Measurements from ENCODE around the gene MYO1G.
A peak's percentile ranks its signal among the peaks of the same experiment; 100 is the strongest.
"Not testable (repeated sequence)": the region's sequence is repeated elsewhere in the genome, so short reads cannot be mapped to it uniquely, and the experiment has no call there.

MYO1G gene

DNA sequence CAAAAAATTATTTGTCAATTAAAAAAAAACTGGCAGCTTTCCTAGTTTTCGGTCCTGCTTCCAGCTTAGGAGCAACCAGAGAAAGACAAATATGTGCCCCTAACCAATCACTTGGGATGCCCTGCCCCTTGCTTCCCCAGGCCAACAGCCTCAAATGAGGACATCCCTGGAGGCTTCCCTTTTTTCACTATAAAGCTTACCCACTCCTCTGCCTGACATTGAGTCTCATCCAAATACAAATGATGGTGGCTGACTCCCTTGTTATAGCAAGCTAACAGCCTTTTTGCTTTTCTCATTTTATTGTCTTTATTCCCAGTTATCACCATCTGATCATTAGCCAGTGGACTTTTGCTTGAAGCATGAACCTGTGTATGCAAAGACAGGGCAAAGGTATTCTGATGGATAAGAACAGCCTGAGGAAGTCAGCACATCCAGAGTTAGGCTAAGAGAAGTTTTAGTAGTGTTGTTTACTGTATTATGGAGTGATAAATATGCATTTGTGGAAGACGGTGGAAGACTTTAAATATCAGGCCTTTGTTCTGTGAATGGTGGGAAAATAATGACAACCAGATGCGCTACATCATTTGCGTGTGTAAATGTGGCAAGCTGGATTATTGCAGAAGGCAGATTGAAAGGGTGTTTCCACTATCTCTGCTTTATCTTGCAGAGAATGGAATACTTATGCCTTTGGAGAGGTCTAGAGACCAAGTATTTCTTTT, 19.5 kb upstream of the MYO1G start:
- DNase-seq: no peak

DNA sequence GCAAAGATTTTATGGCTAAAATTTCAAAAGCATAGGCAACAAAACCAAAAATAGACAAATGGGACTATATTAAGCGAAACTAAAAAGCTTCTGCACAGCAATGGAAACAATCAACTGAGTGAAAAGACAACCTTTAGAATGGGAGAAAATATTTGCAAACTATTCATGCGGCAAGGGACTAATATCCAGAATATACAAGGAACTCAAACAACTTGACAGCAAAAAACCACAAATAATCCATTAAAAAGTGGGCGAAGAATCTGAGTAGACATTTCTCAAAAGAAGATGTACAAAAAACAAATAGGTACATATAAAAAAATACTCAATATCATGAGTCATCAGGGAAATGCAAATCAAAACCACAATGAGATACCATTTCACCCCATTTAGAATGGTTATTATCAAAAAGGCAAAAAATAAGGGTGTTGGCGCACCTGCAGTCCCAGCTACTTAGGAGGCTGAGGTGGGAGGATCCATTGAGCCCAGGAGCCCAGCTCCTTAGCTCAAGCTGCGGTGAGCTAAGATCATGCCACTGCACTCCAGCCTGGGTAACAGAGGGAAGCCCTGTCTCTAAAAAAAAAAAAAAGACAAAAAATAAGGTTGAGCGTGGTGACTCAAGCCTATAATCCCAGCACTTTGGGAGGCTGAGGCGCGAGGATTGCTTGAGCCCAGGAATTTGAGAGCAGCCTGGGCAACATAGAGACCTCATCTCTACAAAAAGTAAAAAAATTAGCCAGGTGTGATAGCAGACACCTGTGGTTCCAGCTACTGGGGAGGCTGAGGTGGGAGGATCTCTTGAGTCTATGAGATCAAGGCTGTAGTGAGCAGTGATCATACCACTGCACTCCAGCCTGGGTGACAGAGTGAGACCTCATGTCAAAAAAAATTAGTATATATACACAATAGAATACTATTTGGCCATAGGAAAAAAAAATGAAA, 17.0 kb upstream of the MYO1G start:
- DNase-seq: no peak

DNA sequence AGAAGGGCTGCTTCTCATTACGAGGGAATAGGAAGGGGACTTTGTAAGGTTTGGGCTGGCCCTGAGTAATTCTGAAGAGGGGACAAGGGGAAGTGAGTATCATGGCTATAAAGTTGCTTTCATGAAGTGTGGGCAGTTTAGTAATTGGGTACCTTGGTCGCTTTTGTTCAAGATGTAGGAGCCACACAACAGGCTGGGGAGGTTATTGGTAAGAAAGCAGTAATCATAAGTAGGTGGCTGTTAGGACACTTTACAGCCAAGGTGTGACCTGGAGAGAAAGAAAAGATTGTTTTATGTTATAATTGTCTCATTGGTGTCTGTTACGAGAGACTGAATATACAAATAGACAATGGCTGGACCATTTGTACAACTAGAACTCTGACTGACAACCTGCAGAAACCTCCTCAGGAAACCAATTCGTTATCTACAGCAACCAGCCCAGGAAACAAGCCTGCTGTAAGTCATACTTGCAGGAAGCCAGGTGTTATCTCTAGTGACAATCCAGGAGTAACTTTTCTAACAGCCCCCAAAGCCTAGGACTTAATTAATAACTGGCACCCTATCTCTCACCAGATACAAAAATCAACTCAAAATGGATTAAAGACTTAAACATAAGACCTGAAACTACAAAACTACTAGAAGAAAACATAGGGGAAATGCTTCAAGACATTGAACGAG, 16.2 kb upstream of the MYO1G start:
- no peak for DNase-seq

DNA sequence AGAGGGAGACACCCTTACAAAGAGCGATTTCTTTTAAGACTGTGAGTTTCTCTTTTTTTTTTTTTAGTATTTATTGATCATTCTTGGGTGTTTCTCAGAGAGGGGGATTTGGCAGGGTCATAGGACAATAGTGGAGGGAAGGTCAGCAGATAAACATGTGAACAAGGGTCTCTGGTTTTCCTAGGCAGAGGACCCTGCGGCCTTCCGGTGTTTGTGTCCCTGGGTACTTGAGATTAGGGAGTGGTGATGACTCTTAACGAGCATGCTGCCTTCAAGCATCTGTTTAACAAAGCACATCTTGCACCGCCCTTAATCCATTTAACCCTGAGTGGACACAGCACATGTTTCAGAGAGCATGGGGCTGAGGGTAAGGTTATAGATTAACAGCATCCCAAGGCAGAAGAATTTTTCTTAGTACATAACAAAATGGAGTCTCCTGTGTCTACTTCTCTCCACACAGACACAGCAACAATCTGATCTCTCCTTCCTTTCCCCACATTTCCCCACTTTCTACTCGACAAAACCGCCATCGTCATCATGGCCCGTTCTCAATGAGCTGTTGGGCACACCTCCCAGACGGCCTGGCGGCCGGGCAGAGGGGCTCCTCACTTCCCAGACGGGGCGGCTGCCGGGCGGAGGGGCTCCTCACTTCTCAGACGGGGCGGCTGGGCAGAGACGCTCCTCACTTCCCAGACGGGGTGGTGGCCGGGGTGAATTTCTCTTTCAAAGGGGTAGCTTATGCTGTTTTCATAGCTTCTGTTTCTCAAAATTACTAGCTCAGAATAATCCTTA, 13.4 kb upstream of the MYO1G start:
- DNase-seq: not testable (repeated sequence)

DNA sequence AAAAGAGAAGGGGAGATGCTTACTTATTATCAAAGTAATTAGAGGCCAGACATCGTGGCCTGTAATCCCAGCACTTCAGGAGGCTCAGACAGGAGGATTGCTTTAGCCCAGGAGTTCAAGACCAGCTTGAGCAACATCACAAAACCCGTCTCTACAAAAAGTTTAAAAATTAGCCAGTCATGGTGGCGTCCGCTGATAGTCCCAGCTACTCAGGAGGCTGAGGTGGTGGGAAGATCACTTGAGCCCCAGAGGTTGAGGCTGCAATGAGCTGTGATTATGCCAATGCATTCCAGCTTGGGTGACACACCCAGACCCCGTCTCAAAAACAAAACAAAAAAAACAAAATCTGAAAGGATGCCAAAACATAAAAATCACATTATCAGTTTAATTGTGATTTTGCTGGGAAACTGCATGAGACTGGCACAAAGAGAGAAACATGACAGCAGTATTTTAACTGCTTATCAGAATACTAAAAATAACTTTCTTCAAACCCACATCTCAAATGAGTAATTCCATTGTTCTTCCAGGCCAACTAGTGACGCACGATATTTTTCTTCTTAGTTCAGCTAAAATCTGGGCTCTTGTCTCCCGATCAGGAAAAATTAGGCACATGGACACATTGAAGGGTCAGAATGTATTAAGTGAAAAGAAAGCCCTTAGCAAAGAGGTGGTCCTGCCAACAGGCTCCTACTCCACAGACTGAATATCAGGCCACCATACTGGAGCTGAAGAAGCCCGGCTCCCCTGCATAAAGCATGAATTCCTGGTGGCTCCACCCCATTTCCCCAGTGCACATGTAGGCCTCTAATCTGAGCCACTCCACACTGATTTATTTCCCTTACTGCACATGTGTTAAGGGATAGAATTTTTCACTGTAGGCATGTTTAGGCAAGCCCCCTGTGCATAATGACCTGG, 11.6 kb upstream of the MYO1G start:
- no peak for DNase-seq

DNA sequence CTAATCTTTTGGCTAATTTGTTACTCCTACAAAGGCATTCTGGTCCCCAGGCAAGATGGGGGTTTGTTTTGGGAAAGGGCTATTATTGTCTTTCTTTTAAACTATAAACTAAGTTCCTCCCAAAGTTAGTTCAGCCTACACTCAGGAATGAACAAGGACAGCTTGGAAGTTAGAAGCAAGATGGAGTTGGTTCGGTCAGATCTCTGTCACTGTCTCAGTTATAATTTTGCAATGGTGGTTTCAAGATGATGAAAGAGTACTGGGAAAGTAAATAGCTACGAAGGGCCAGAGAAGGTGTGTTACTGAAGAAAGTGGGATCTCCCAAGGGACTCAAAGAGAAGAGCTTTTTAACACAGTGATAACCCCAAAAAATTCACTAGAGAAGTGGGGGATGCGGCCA, 10.3 kb upstream of the MYO1G start:
- no peak for DNase-seq

DNA sequence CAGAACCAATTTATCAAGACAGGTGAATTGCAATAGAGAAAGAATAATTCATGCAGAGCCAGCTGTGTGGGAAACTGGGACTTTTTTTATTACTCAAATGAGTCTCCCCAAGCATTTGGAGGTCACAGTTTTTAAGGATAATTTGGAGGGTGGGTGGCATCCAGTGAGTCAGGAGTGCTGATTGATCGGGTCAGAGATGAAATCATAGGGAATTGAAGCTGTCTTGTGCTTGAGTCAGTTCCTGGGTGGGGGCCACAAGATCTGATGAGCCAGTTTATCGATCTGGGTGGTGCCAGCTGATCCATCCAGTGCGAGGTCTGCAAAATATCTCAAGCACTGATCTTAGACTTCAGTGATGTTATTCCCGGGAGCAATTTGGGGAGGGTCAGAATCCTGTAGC, 9.9 kb upstream of the MYO1G start:
- DNase-seq: no peak

DNA sequence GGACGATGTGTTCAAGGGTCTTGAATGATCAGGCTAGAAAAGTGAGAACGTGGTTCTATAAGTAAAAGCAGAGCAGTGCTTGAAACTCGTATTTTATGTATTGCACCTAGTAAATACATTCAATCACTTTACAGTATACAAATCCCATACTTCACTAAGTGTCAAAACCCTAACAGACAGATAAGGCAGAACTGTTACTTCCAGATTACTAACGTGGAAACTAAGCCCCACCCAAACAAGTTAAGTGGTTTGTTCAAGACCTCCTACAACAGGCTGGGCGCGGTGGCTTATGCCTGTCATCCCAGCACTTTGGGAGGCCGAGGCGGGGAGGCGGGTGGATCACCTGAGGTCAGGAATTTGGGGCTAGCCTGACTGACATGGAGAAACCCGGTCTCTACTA, 9.2 kb upstream of the MYO1G start:
- DNase-seq: no peak

DNA sequence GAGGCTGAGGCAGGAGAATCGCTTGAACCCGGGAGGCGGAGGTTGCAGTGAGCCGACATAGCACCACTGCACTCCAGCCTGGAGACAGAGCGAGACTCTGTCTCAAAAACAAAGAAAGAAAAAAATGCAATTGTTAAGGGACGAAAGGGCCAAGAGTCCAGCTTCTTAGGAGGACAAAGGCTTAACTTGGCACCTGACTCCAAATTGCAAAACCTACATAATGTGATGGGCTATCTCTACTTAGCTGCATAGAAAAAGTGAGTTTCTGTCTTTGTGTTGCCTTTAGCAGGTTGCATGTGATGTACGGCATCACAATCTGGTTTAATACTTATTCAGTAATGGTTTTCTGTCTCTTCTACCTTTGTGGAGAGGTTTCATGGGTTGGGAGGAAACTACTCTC, 8.6 kb upstream of the MYO1G start:
- no peak for DNase-seq

DNA sequence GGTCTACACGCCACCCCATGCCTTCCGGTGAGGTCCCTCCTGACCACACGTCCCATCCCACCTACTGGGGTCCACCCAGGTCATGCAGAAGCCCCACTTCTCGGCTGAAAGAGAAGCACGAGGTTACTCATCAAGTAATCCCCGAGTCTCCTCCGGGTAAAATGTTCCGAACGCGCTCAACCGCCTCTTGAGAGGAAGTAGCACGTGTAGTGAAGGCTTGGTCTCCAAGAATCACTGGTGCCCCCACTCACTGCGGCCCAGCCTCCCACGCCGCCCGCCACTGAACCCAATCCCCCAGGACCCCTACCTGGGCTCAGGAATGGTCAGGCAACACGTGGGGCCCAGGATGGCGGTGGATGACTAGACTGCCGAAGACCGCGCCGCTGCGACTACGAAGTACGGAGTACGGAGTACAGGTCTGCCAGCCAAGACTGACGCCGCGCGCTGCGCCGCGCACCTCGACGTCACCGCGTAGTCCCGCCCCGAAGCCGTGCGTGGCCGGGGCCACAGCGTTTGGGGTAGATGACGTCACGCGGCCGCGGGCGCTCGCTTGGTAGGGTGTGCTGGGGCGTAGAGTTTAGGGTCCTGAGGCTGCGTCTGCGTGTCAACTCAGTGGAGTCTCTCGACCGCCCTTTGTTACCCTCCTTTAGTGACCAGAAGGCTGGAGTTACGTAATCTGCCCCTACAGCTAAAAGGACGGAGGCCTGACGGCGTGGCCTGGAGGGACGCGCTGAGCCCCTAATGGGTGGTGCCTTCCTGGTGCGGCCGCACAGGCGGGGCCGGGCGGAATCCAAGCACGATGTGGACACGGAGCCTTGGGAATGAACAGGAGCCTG, 7.6 kb upstream of the MYO1G start:
- DNase-seq: peak; percentile 98

DNA sequence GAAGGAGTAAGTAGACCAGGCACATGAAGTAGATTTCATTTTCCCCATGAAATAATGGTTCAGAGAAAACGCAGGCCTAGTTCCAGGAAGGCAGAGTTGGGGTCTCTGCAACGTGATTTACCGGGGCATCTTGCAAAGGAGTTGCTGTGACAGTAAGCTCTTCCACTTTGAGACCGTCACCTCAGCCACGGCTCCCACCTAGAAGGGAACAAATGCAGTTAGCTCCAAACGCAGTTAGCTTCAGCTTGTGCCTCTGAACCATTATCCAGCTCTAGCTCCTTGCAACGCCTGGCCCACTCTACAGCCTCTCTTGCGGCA, 7.0 kb upstream of the MYO1G start:
- no peak for DNase-seq

DNA sequence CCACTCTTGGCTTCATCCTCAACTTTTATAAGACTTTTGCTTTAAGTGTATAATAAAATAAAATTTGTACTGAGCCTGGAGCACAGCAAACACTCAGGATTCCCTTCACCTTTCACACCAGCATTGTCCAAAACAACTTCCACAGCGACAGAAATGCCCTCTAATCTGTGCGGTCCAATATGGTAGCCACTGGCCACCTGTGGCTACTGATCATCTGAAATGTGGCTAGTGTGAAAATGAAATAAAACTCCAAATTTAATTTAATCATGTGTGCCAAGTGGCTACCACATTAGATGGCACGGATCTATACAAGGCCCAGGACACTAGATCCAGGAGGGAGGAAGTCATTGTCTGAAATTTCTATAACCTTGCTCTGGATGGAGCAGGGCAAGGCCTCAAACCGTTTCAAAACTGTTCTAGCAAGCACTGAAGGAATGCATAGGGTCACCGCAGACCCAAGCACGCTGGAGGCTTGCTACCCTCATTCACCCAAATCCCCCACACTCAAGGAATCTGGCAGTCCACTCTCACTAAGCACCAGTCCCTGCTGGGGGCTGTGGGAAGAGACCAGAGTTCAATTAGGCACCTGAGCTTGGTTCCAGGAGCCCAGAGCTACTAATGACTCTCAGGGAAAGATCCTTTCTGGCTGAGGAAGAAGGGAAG, 6.3 kb upstream of the MYO1G start:
- DNase-seq: no peak

DNA sequence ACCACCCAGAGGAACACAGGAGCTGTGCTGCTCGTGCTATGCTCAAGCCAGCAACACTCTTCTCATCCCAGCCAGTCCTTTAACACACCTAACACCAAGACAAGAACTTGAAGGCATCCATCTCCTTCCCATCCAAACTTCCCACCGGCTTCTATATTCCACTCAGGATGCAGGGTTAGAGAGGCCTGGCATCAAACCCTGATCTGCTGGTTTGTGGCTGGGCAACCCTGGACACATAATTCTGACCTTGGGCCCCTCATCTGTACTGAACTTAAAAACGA, 5.6 kb upstream of the MYO1G start:
- no peak for DNase-seq

DNA sequence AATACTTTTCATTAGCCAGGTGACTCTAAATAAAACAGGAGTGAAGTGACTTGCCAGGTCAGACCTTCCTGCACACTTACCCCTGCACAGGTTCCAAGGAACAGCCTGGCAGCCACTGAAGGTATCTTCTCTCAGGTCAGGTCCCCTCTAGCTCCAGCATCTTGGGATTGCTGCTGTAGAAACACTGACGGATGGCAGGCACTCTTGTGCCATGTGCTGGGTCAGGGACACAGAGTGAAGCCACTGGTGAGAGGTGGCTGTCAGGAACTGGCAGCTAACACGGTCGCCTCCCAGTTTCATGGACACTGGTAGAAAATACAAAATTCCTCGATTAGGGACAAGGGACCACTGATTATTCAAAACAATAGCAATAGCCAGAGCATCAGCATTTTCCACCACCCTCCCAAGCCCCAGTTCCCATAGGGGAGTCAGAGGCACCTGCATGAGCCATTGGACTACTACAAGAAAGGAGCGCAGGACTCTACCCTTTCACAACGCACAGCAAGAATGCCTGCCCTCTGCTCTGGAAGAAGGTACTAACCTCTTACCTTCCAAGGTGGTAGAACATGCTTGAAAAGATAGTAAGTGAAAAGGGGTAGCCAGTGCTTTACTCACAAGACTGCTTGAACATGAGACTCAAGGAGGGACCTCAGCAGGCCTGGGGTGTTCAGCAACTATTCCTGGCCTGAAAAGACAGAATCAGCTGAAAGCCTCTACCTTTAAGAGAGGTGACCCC, 5.1 kb upstream of the MYO1G start:
- no peak for DNase-seq

DNA sequence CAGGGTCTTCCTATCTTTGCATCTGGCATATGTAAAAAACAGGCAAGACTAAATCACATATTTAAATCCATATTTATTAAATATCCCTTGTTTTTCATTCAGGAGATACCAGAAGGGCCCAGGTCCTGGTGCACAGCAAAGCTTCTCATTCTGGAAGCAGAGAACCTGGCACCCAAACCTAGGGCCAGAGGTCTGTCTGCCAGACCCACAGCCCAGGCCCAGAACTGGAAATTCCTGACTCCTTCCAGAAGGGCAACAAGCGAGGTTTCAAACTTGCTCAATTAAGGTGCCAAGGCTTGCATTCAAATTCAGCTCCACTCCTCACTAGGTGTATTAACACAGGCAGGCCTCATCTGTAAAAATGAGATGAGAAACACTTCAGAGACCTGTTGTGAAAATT, 4.2 kb upstream of the MYO1G start:
- no peak for DNase-seq

DNA sequence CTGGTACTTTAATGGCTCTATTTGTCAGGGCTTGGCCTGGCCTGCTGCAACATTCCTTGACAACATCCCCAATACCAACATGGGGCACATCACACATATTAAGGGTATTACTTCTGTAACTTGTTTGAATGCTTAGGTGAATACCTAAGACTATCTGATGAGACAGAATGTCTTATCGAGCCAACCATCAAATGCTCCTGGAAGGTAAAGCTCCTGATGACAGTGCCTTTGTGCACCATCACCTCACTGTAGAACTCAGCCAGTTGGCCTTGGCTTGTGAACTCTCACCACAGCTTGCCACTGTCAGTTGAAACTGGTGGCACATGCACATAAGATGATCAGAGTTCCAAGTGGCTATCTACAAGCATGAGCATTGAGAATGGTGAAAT, 3.7 kb upstream of the MYO1G start:
- no peak for DNase-seq

DNA sequence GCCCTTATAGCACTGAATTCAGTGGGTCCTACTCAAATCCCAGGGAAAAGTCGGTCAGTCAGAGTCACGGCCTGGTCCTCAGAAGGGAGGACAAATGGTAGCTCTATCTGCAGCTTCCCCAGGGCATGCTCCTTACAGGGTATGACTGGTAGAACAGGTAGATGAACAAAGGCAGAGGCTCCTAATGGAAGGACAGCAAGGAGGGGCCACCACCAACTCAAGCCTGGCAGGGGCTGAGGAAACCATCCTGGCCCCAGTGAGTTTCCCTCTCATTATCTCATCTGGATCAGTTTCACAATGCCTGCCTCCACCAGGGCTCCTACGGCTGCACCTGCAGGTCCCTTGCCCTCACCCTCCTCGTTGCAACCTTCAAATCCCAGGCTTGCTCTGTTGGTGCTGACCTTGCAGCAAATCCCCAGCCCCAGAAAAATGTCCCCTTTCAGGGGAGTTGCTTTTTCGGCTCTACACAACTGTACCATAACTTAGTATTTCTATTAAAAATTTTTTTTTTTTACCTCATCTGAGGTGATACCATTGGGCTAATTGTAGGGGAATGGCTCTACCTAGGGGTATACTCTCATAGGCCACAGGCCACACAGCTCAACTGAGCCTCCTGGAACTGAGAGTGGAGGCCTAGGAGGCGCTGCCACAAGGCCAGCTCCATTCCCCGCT, 2.4 kb upstream of the MYO1G start:
- no peak for DNase-seq

DNA sequence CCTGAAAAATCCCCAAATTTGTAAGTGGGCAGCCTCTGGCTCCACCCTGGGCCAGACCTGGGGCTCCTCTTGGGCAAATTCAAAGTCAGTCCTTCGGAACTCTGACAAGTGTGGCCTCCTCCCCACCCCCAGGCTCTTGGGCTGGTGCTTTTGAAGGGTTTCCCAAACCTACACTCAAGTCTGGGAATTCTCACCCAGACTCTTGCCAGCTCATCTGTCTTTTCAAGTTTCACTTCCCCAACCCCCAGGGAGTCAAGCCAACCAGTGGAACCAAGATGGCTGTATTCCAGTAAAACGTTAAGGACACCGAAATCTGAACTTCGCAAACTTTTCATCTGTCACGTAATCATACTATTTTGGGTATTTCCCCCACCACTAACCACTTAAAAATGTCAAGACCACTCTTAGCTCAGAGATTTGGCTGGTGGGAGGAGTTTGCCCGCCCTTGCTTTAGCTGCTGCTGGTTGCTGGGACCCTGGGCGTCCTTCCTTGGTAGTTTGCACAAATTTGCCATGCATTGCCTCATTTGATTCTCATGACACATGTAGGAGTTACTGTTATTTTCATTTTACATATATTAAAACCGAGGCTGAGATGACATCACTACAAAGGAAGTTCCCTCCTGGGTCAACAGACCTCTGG, 1.7 kb upstream of the MYO1G start:
- no peak for DNase-seq

Measured in right forelimb (tissue), 1 donor.